ENCODE data around the gene RRP7A.
"Not testable (repeated sequence)": the region's sequence is repeated elsewhere in the genome, so short reads cannot be mapped to it uniquely, and the experiment has no call there.

RRP7A gene

GRCh38 chr22:42509548-42509947 lies 10.0 kb downstream of the RRP7A start:
- no peaks in the 10 kb centered on the region for H3K9me3 ChIP-seq
- TF ChIP-seq CTCF (IDR thresholded peaks at IDR 0.05): no peak
- peaks cover 34% of the 10 kb centered on the region for H3K36me3 ChIP-seq
- H3K27ac ChIP-seq: no peak overlapping the region
- H3K27me3 ChIP-seq: no peaks in the 10 kb centered on the region
- H3K4me1 ChIP-seq (ENCODE audit: control insufficient read depth in 1 of 2, insufficient read depth in 1 of 2, low read depth in 1 of 2, low read length in 1 of 2): no peaks in the 10 kb centered on the region
- no peak overlapping the region for H3K4me3 ChIP-seq (ENCODE audit: low read depth in 1 of 2, low read length in 1 of 2)

GRCh38 chr22:42508975-42509364 lies 10.6 kb downstream of the RRP7A start:
- not testable (repeated sequence) for H3K4me3 ChIP-seq (ENCODE audit: low read depth in 1 of 2, low read length in 1 of 2); H3K27ac ChIP-seq; H3K27me3 ChIP-seq; H3K9me3 ChIP-seq; H3K4me1 ChIP-seq (ENCODE audit: control insufficient read depth in 1 of 2, insufficient read depth in 1 of 2, low read depth in 1 of 2, low read length in 1 of 2)
- peaks cover 29% of the 10 kb centered on the region for H3K36me3 ChIP-seq

- not testable (repeated sequence) for H3K4me1 ChIP-seq (ENCODE audit: control insufficient read depth in 1 of 2, insufficient read depth in 1 of 2, low read depth in 1 of 2, low read length in 1 of 2); H3K9me3 ChIP-seq; H3K4me3 ChIP-seq (ENCODE audit: low read depth in 1 of 2, low read length in 1 of 2); H3K27me3 ChIP-seq; H3K27ac ChIP-seq
- H3K36me3 ChIP-seq: peaks cover 25% of the 10 kb centered on the region
Observed at GRCh38 chr22:42508327-42508974, 11.1 kb downstream of the RRP7A start.

- no peak overlapping the region for H3K27ac ChIP-seq
- H3K4me3 ChIP-seq (ENCODE audit: low read depth in 1 of 2, low read length in 1 of 2): peak overlapping the region; percentile 55 to 60
- peaks cover 6% of the 10 kb centered on the region for H3K27me3 ChIP-seq
- peaks cover 5 to 6% of the 10 kb centered on the region in 2 experiments for H3K4me1 ChIP-seq (ENCODE audit: control insufficient read depth in 1 of 2, insufficient read depth in 1 of 2, low read depth in 1 of 2, low read length in 1 of 2)
- no peak for TF ChIP-seq CTCF (IDR thresholded peaks at IDR 0.05)
- H3K9me3 ChIP-seq: no peaks in the 10 kb centered on the region
- no peaks in the 10 kb centered on the region for H3K36me3 ChIP-seq
Observed at GRCh38 chr22:42500836-42501179, 18.8 kb downstream of the RRP7A start.

- Histone ChIP-seq H3K4me3 (ENCODE audit: low read depth in 1 of 2, low read length in 1 of 2) (peak overlapping the region; percentile 55 to 60), H3K27me3 (peaks cover 6% of the 10 kb centered on the region), H3K4me1 (ENCODE audit: control insufficient read depth in 1 of 2, insufficient read depth in 1 of 2, low read depth in 1 of 2, low read length in 1 of 2) (peaks cover 5 to 6% of the 10 kb centered on the region in 2 experiments), H3K9me3 (no peaks in the 10 kb centered on the region), H3K27ac (peak overlapping the region; percentile 48), H3K36me3 (no peaks in the 10 kb centered on the region)
- peak; percentile 33 for TF ChIP-seq CTCF (IDR thresholded peaks at IDR 0.05)
Observed at GRCh38 chr22:42500161-42500835, 19.3 kb downstream of the RRP7A start.

- H3K27ac ChIP-seq: peak overlapping the region; percentile 48
- H3K4me3 ChIP-seq (ENCODE audit: low read depth in 1 of 2, low read length in 1 of 2): peak overlapping the region; percentile 17 to 60
- not testable (repeated sequence) for H3K9me3 ChIP-seq; H3K36me3 ChIP-seq; H3K27me3 ChIP-seq; H3K4me1 ChIP-seq (ENCODE audit: control insufficient read depth in 1 of 2, insufficient read depth in 1 of 2, low read depth in 1 of 2, low read length in 1 of 2)
Observed at GRCh38 chr22:42499773-42500160, 19.8 kb downstream of the RRP7A start.

GRCh38 chr22:42495533-42496141 lies 24.0 kb downstream of the RRP7A start:
- H3K27ac ChIP-seq; H3K36me3 ChIP-seq; H3K4me3 ChIP-seq (ENCODE audit: low read depth in 1 of 2, low read length in 1 of 2); H3K9me3 ChIP-seq; H3K27me3 ChIP-seq; H3K4me1 ChIP-seq (ENCODE audit: control insufficient read depth in 1 of 2, insufficient read depth in 1 of 2, low read depth in 1 of 2, low read length in 1 of 2): not testable (repeated sequence)
